Measurements from ENCODE around the gene MELK.
A peak's percentile ranks its signal among the peaks of the same experiment; 100 is the strongest.
"Not testable (repeated sequence)": the region's sequence is repeated elsewhere in the genome, so short reads cannot be mapped to it uniquely, and the experiment has no call there.

Gene MELK

GRCh38 chr9:36572515-36573418 lies at the start of gene MELK:
Gene MELK, plus strand, starts transcription at chr9:36572895. Its CDS starts 8,787 bp downstream, at chr9:36581682.
- Histone ChIP-seq H3K27ac (ENCODE audit: low read depth, low read length) (no peak within 1 kb of the TSS), H3K9ac (ENCODE audit: low read depth in 1 of 2, low read length in 2 of 2) (peak within 1 kb of the TSS; percentile 59 to 94)

GRCh38 chr9:36530224-36530623 lies 42.5 kb upstream of the MELK start:
- Histone ChIP-seq H3K36me3 (ENCODE audit: control insufficient read depth in 1 of 2, insufficient read depth in 2 of 2, low read length in 2 of 2) (no peaks in the 10 kb centered on the region), H3K4me1 (ENCODE audit: control insufficient read depth in 1 of 2, insufficient read depth in 2 of 2, low read length in 2 of 2) (no peaks in the 10 kb centered on the region), H3K4me3 (ENCODE audit: low read depth in 1 of 2, low read length in 2 of 2) (no peak overlapping the region), H3K27ac (ENCODE audit: low read depth, low read length) (no peak overlapping the region), H3K27me3 (ENCODE audit: control insufficient read depth in 1 of 2, insufficient read depth in 2 of 2, low read length in 2 of 2) (no peaks in the 10 kb centered on the region), H3K9ac (ENCODE audit: low read depth in 1 of 2, low read length in 2 of 2) (no peak overlapping the region), H3K9me3 (ENCODE audit: control insufficient read depth in 1 of 2, low read length in 2 of 2) (no peaks in the 10 kb centered on the region)

More at GRCh38 chr9:36572515-36573418, at the start of gene MELK:
- H3K9me3 ChIP-seq (ENCODE audit: control insufficient read depth in 1 of 2, low read length in 2 of 2), result no peaks in the 10 kb centered on the region
- no peaks in the 10 kb centered on the region for H3K27me3 ChIP-seq (ENCODE audit: control insufficient read depth in 1 of 2, insufficient read depth in 2 of 2, low read length in 2 of 2)
- H3K36me3 ChIP-seq (ENCODE audit: control insufficient read depth in 1 of 2, insufficient read depth in 2 of 2, low read length in 2 of 2), result no peaks in the 10 kb centered on the region
- H3K4me1 ChIP-seq (ENCODE audit: control insufficient read depth in 1 of 2, insufficient read depth in 2 of 2, low read length in 2 of 2), result peaks cover 0 to 21% of the 10 kb centered on the region in 2 donors
- peak within 1 kb of the TSS; percentile 95 to 97 for H3K4me3 ChIP-seq (ENCODE audit: low read depth in 1 of 2, low read length in 2 of 2)

GRCh38 chr9:36532353-36532752 lies 40.3 kb upstream of the MELK start:
- H3K27me3 ChIP-seq (ENCODE audit: control insufficient read depth in 1 of 2, insufficient read depth in 2 of 2, low read length in 2 of 2), result no peaks in the 10 kb centered on the region

DNA sequence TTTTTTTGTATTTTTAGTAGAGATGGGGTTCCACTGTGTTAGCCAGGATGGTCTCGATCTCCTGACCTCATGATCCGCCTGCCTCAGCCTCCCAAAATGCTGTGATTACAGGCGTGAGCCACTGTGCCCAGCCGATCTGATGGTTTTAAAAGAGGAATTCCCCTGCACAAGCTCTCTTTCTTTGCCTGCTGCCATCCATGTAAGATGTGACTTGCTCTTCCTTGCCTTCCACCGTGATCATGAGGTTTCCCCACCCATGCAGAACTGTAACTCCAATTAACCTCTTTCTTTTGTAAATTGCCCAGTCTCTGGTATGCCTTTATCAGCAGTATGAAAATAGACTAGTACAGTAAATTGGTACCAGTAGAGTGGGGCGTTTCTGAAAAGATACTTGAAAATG lies 39.0 kb upstream of the MELK start:
- H3K9ac ChIP-seq (ENCODE audit: low read depth in 1 of 2, low read length in 2 of 2); H3K36me3 ChIP-seq (ENCODE audit: control insufficient read depth in 1 of 2, insufficient read depth in 2 of 2, low read length in 2 of 2); H3K4me1 ChIP-seq (ENCODE audit: control insufficient read depth in 1 of 2, insufficient read depth in 2 of 2, low read length in 2 of 2); H3K27me3 ChIP-seq (ENCODE audit: control insufficient read depth in 1 of 2, insufficient read depth in 2 of 2, low read length in 2 of 2); H3K27ac ChIP-seq (ENCODE audit: low read depth, low read length); H3K9me3 ChIP-seq (ENCODE audit: control insufficient read depth in 1 of 2, low read length in 2 of 2); H3K4me3 ChIP-seq (ENCODE audit: low read depth in 1 of 2, low read length in 2 of 2): not testable (repeated sequence)

More at GRCh38 chr9:36532353-36532752, 40.3 kb upstream of the MELK start:
- H3K4me1 ChIP-seq (ENCODE audit: control insufficient read depth in 1 of 2, insufficient read depth in 2 of 2, low read length in 2 of 2), result no peaks in the 10 kb centered on the region
- H3K9ac ChIP-seq (ENCODE audit: low read depth in 1 of 2, low read length in 2 of 2), result no peak overlapping the region
- H3K36me3 ChIP-seq (ENCODE audit: control insufficient read depth in 1 of 2, insufficient read depth in 2 of 2, low read length in 2 of 2), result no peaks in the 10 kb centered on the region
- H3K27ac ChIP-seq (ENCODE audit: low read depth, low read length), result no peak overlapping the region
- H3K4me3 ChIP-seq (ENCODE audit: low read depth in 1 of 2, low read length in 2 of 2), result no peak overlapping the region
- no peaks in the 10 kb centered on the region for H3K9me3 ChIP-seq (ENCODE audit: control insufficient read depth in 1 of 2, low read length in 2 of 2)

GRCh38 chr9:36535107-36535506 lies 37.6 kb upstream of the MELK start:
- H3K9ac ChIP-seq (ENCODE audit: low read depth in 1 of 2, low read length in 2 of 2), result no peak overlapping the region
- no peaks in the 10 kb centered on the region for H3K4me1 ChIP-seq (ENCODE audit: control insufficient read depth in 1 of 2, insufficient read depth in 2 of 2, low read length in 2 of 2)
- H3K27ac ChIP-seq (ENCODE audit: low read depth, low read length), result no peak overlapping the region
- no peaks in the 10 kb centered on the region for H3K36me3 ChIP-seq (ENCODE audit: control insufficient read depth in 1 of 2, insufficient read depth in 2 of 2, low read length in 2 of 2)
- H3K27me3 ChIP-seq (ENCODE audit: control insufficient read depth in 1 of 2, insufficient read depth in 2 of 2, low read length in 2 of 2), result no peaks in the 10 kb centered on the region
- H3K9me3 ChIP-seq (ENCODE audit: control insufficient read depth in 1 of 2, low read length in 2 of 2), result no peaks in the 10 kb centered on the region
- no peak overlapping the region for H3K4me3 ChIP-seq (ENCODE audit: low read depth in 1 of 2, low read length in 2 of 2)

- Histone ChIP-seq H3K9ac (ENCODE audit: low read depth in 1 of 2, low read length in 2 of 2) (no peak overlapping the region), H3K27ac (ENCODE audit: low read depth, low read length) (no peak overlapping the region), H3K4me1 (ENCODE audit: control insufficient read depth in 1 of 2, insufficient read depth in 2 of 2, low read length in 2 of 2) (no peaks in the 10 kb centered on the region), H3K4me3 (ENCODE audit: low read depth in 1 of 2, low read length in 2 of 2) (no peak overlapping the region), H3K27me3 (ENCODE audit: control insufficient read depth in 1 of 2, insufficient read depth in 2 of 2, low read length in 2 of 2) (no peaks in the 10 kb centered on the region), H3K36me3 (ENCODE audit: control insufficient read depth in 1 of 2, insufficient read depth in 2 of 2, low read length in 2 of 2) (no peaks in the 10 kb centered on the region), H3K9me3 (ENCODE audit: control insufficient read depth in 1 of 2, low read length in 2 of 2) (no peaks in the 10 kb centered on the region)
Measured at GRCh38 chr9:36537861-36538260, 34.8 kb upstream of the MELK start.

DNA sequence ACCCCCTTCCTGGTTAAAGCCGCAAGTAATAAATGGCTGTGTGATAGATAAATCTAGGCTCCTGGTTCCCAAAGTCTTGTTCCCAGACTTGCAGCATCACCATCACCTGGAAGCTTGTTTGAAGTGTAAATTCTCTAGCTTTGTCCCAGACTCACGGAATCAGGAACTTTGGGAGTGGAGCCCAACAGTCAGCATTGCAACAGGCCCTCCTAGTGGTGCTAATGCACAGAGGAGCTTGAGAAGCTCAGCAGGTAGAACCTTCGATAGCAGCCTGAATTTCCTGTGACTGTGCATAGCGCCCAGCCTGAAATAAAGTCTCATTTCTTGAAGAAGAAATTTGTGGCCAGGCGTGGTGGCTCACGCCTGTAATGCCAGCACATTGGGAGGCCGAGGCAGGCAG lies 30.3 kb upstream of the MELK start:
- Histone ChIP-seq H3K4me3 (ENCODE audit: low read depth in 1 of 2, low read length in 2 of 2) (no peak overlapping the region), H3K36me3 (ENCODE audit: control insufficient read depth in 1 of 2, insufficient read depth in 2 of 2, low read length in 2 of 2) (no peaks in the 10 kb centered on the region), H3K9me3 (ENCODE audit: control insufficient read depth in 1 of 2, low read length in 2 of 2) (no peaks in the 10 kb centered on the region), H3K27ac (ENCODE audit: low read depth, low read length) (no peak overlapping the region), H3K9ac (ENCODE audit: low read depth in 1 of 2, low read length in 2 of 2) (no peak overlapping the region), H3K27me3 (ENCODE audit: control insufficient read depth in 1 of 2, insufficient read depth in 2 of 2, low read length in 2 of 2) (no peaks in the 10 kb centered on the region), H3K4me1 (ENCODE audit: control insufficient read depth in 1 of 2, insufficient read depth in 2 of 2, low read length in 2 of 2) (no peaks in the 10 kb centered on the region)

- no peak overlapping the region for H3K4me3 ChIP-seq (ENCODE audit: low read depth in 1 of 2, low read length in 2 of 2)
- peaks cover 0 to 3% of the 10 kb centered on the region in 2 donors for H3K27me3 ChIP-seq (ENCODE audit: control insufficient read depth in 1 of 2, insufficient read depth in 2 of 2, low read length in 2 of 2)
- no peaks in the 10 kb centered on the region for H3K9me3 ChIP-seq (ENCODE audit: control insufficient read depth in 1 of 2, low read length in 2 of 2)
- no peaks in the 10 kb centered on the region for H3K36me3 ChIP-seq (ENCODE audit: control insufficient read depth in 1 of 2, insufficient read depth in 2 of 2, low read length in 2 of 2)
- H3K4me1 ChIP-seq (ENCODE audit: control insufficient read depth in 1 of 2, insufficient read depth in 2 of 2, low read length in 2 of 2), result no peaks in the 10 kb centered on the region
- no peak overlapping the region for H3K9ac ChIP-seq (ENCODE audit: low read depth in 1 of 2, low read length in 2 of 2)
- H3K27ac ChIP-seq (ENCODE audit: low read depth, low read length), result no peak overlapping the region
Measured at GRCh38 chr9:36543916-36544315, 28.8 kb upstream of the MELK start.

- Histone ChIP-seq H3K9me3 (ENCODE audit: control insufficient read depth in 1 of 2, low read length in 2 of 2) (no peaks in the 10 kb centered on the region), H3K27ac (ENCODE audit: low read depth, low read length) (no peak overlapping the region), H3K4me3 (ENCODE audit: low read depth in 1 of 2, low read length in 2 of 2) (no peak overlapping the region), H3K27me3 (ENCODE audit: control insufficient read depth in 1 of 2, insufficient read depth in 2 of 2, low read length in 2 of 2) (peaks cover 0 to 3% of the 10 kb centered on the region in 2 donors), H3K4me1 (ENCODE audit: control insufficient read depth in 1 of 2, insufficient read depth in 2 of 2, low read length in 2 of 2) (no peaks in the 10 kb centered on the region), H3K36me3 (ENCODE audit: control insufficient read depth in 1 of 2, insufficient read depth in 2 of 2, low read length in 2 of 2) (no peaks in the 10 kb centered on the region), H3K9ac (ENCODE audit: low read depth in 1 of 2, low read length in 2 of 2) (no peak overlapping the region)
Measured at GRCh38 chr9:36547598-36547997, 25.1 kb upstream of the MELK start.

GRCh38 chr9:36548454-36548853 lies 24.2 kb upstream of the MELK start:
- Histone ChIP-seq H3K36me3 (ENCODE audit: control insufficient read depth in 1 of 2, insufficient read depth in 2 of 2, low read length in 2 of 2) (no peaks in the 10 kb centered on the region), H3K9ac (ENCODE audit: low read depth in 1 of 2, low read length in 2 of 2) (no peak overlapping the region), H3K9me3 (ENCODE audit: control insufficient read depth in 1 of 2, low read length in 2 of 2) (no peaks in the 10 kb centered on the region), H3K4me3 (ENCODE audit: low read depth in 1 of 2, low read length in 2 of 2) (no peak overlapping the region), H3K27me3 (ENCODE audit: control insufficient read depth in 1 of 2, insufficient read depth in 2 of 2, low read length in 2 of 2) (peaks cover 0 to 3% of the 10 kb centered on the region in 2 donors), H3K4me1 (ENCODE audit: control insufficient read depth in 1 of 2, insufficient read depth in 2 of 2, low read length in 2 of 2) (no peaks in the 10 kb centered on the region), H3K27ac (ENCODE audit: low read depth, low read length) (no peak overlapping the region)
